HUES6 (cell line): Measurements from ENCODE around the gene PLEKHG7.

ENCODE experiments used
- H3K27ac ChIP-seq: 2 replicates; pipeline ENCODE4 v1.7.0; 2013; ENCODE audit warnings: low read depth, mild to moderate bottlenecking, low read length, inconsistent platforms
- H3K27me3 ChIP-seq: 2 replicates; pipeline ENCODE4 v1.6.1; 2013; ENCODE audit warnings: low read length; ENCODE audit not compliant: control insufficient read depth, insufficient read depth
- H3K36me3 ChIP-seq: 2 replicates; pipeline ENCODE4 v1.6.1; 2013; ENCODE audit warnings: low read length; ENCODE audit not compliant: control insufficient read depth, insufficient read depth
- H3K4me1 ChIP-seq: 2 replicates; pipeline ENCODE4 v1.6.1; 2013; ENCODE audit warnings: low read length; ENCODE audit not compliant: control insufficient read depth, insufficient read depth
- H3K4me3 ChIP-seq: 2 replicates; pipeline ENCODE4 v1.5.1; 2013; ENCODE audit warnings: low read depth, low read length
- H3K9ac ChIP-seq: one replicate; pipeline ENCODE4 v1.6.1; 2013; ENCODE audit warnings: mild to moderate bottlenecking, low read length
- H3K9me3 ChIP-seq: 2 replicates; pipeline ENCODE4 v1.6.1; 2013; ENCODE audit warnings: low read depth, low read length; ENCODE audit not compliant: control insufficient read depth, insufficient read depth

The PLEKHG7 gene

DNA sequence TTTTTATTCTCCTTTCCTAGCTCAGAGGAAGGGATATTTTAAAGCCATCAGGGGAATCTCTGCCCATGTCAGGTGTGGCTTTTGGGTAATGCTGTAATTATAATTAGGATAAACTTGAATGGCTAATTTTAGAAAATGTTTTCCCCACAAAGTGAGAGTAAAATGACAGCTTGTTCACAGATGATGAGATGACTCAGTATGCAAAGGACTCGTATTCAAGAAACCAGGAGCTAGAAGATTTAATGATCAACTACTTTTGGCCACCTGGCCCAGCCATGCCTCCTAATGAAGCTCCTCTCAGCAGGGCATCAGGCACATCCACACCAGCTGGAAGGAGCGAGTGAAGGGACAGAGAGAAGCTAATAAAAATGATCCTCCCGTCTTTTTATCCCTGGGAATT lies 29.0 kb upstream of the PLEKHG7 start:
- Histone ChIP-seq H3K9me3 (no peaks in the 10 kb centered on the region), H3K27me3 (no peaks in the 10 kb centered on the region), H3K4me1 (no peaks in the 10 kb centered on the region), H3K9ac (no peak overlapping the region), H3K27ac (no peak overlapping the region), H3K4me3 (no peak overlapping the region), H3K36me3 (no peaks in the 10 kb centered on the region)

DNA sequence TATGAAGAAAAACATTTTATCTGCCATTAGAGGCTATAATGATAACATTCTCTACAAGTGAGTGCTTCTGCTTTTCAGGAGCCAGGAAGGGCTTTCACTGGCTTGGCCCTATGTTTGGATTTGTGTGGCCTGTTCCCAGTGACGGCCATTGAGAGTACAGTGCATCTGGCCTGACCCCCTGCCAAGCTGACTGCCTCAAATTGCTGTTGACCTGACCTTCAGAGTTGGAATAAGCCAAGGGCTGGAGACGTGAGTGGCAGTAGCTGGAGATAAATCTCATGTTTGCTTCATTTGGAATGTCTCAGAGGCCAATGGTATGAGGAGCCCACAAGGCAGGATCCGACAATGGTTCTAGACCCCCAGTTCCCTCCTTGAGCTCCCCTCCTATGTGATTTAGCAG lies 28.3 kb upstream of the PLEKHG7 start:
- Histone ChIP-seq H3K9ac (no peak overlapping the region), H3K4me3 (no peak overlapping the region), H3K9me3 (no peaks in the 10 kb centered on the region), H3K27me3 (no peaks in the 10 kb centered on the region), H3K36me3 (no peaks in the 10 kb centered on the region), H3K27ac (no peak overlapping the region), H3K4me1 (no peaks in the 10 kb centered on the region)

DNA sequence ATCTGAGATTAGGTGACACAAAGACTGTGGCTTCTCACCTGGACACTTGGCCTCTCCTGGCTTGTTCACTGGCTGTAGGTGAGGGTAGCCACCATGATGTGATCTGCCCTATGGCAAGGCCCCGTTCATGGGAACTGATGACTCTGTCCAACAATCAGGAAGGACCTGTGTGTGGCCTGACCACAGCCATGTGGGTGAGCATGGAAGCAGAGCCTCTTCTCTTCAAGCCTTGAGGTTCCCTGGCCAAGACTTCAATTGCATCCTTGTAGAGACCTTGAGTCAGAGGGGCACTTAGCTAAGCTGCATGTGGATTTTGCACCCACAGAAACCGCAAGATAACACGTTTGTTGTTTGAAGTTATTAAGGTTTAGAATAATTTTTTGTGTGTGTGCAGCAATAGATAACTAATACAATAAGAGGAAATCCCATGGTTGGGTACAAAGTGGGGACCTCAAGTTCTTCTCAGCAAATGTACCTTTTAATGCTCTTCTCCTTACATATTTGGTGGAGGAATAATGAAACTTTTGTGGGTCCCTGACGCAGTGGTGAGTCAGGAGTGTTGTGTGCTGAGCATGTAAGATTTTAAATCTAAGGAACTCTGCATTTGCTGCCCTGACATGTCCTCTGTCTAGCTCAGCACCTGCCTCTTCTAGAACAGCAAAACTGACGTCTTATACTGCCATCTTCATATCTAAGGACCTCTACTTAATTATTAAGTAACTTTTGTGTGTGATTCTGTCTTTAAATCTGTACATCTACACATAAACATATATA lies 27.5 kb upstream of the PLEKHG7 start:
- Histone ChIP-seq H3K4me3 (no peak overlapping the region), H3K36me3 (no peaks in the 10 kb centered on the region), H3K4me1 (no peaks in the 10 kb centered on the region), H3K27me3 (no peaks in the 10 kb centered on the region), H3K9me3 (no peaks in the 10 kb centered on the region), H3K27ac (no peak overlapping the region), H3K9ac (no peak overlapping the region)

DNA sequence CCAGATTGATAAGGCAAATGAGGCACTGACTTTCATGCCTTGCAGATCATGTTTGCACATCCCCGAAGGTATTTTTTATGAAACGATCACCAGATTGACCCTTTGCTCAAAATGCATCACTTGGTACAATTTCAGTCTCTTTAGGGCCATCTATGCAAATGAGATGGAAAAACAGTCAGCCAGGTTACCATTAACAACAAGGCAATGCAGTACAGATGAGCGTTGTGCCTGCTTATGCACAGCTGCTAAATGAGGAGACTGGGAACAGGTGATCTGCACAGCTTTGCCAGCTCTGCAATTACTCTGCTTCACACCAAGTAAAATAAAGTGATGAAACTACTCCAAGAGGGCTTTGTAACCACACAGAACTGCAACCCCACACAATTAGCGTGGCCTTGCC lies 26.1 kb upstream of the PLEKHG7 start:
- Histone ChIP-seq H3K27ac (no peak overlapping the region), H3K4me3 (no peak overlapping the region), H3K9ac (no peak overlapping the region), H3K9me3 (no peaks in the 10 kb centered on the region), H3K36me3 (no peaks in the 10 kb centered on the region), H3K27me3 (no peaks in the 10 kb centered on the region), H3K4me1 (no peaks in the 10 kb centered on the region)

DNA sequence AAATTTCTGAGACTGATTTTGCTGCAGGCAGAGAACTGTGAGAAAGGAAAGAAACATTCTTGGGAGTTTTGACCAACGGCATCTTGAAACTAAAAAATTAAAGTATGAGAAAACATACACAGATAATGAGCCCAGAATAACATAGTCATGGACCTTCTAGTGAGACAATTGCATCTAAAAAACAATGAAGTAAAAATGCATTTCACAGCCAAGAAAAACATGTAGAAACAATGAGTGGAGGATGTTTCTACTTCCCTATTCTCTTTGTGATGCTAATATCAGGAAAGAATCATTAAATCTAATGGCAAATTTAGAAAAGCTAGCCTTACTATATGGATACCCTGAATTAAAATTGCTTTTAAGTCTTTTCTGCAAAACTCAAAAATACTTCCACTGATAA lies 12.2 kb upstream of the PLEKHG7 start:
- Histone ChIP-seq H3K4me1 (no peaks in the 10 kb centered on the region; the same call in 1 of the 2 replicates), H3K27ac (no peak overlapping the region), H3K9me3 (0 out of 2 replicates have a peak, but pooled peaks cover 5% of the 10 kb centered on the region), H3K9ac (no peak overlapping the region), H3K27me3 (no peaks in the 10 kb centered on the region), H3K36me3 (no peaks in the 10 kb centered on the region), H3K4me3 (no peak overlapping the region)

DNA sequence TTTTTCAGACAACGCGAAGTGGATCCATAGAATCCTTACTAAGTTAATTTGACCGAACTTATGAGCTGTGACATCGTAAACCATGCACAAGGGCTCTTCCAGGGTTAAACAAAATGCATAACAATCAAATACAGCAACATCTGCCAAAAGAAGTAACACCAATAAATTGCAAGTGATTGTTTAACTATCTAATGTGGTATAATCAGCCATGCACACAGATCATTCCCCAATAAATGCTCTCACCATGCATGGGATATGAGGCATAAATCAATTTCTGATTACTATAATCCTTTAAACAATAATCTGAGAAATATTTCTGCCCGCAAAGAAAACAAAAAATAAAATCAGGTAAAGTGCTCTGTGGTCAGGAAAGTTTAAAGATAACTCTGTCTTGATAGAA lies 7.7 kb upstream of the PLEKHG7 start:
- Histone ChIP-seq H3K4me3 (no peak overlapping the region), H3K9me3 (peaks cover 22% of the 10 kb centered on the region), H3K4me1 (no peaks in the 10 kb centered on the region; the same call in 1 of the 2 replicates), H3K9ac (no peak overlapping the region), H3K27ac (no peak overlapping the region), H3K36me3 (no peaks in the 10 kb centered on the region), H3K27me3 (no peaks in the 10 kb centered on the region)

DNA sequence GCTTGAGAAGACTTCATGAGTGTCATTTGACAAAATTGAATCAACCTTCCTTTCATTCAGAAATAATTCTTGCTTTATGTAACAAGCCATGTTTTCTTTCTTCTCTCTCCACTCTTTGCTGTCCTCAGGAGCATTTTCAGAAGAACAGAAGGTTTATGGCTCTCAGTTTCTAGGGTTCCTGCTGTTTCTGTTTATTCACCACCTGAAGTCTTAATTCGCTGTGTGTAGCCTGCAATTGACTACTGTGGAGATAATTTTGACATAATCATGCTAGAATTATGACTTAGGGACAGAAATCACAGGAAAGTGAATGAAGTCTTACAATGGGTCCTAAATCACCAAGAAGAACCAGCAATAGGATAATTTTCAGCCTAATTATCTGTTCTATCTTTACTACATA lies 7.2 kb upstream of the PLEKHG7 start:
- H3K4me1 ChIP-seq = no peaks in the 10 kb centered on the region
- peaks cover 22% of the 10 kb centered on the region for H3K9me3 ChIP-seq
- H3K27me3 ChIP-seq = no peaks in the 10 kb centered on the region
- H3K9ac ChIP-seq = no peak overlapping the region
- H3K36me3 ChIP-seq = no peaks in the 10 kb centered on the region
- no peak overlapping the region for H3K27ac ChIP-seq
- H3K4me3 ChIP-seq = no peak overlapping the region

DNA sequence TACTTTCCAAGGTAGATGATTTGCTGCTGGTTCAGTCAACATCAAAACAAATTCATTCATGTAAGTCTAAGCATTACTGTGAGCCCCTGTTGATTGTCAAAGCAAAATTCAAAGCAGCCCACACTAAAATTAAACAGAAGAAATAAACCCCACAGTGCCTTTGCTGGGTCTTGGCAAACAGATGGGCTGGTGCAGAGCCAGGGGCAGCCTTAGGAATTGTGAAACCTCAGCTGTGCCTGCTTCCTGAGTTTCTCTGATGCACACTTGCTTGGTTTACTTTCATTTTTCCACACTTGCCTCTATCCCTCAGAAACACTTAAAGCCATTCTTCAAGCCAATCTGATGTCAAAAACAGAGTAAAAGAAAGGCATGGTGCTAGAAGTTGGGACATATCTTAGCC lies 6.6 kb upstream of the PLEKHG7 start:
- Histone ChIP-seq H3K9ac (no peak overlapping the region), H3K36me3 (no peaks in the 10 kb centered on the region), H3K4me1 (no peaks in the 10 kb centered on the region), H3K9me3 (peaks cover 22% of the 10 kb centered on the region), H3K4me3 (no peak overlapping the region), H3K27me3 (no peaks in the 10 kb centered on the region), H3K27ac (no peak overlapping the region)

DNA sequence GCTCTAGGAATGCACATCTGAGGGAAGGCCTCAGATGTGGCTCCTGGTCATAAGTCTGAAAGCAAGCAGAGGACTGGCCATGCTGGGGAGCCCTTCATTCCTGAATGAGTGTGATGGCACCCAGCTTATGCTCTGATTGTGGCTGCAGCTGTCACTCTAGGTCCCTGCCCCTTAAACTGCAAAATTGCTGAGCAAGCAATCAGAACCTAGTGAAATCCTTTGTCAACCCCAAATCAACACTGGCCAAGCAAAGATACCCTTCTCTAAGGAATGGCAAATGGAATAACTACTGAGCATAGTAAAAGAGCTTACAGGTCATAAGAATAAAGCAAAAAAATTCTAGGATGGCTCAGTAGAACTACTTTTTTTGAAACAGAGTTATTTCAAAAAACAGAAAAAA lies 4.3 kb upstream of the PLEKHG7 start:
- no peak overlapping the region for H3K4me3 ChIP-seq
- H3K36me3 ChIP-seq = no peaks in the 10 kb centered on the region
- H3K9ac ChIP-seq = no peak overlapping the region
- H3K27ac ChIP-seq = no peak overlapping the region
- H3K4me1 ChIP-seq = 0 out of 2 replicates have a peak, but pooled peaks cover 5% of the 10 kb centered on the region
- H3K27me3 ChIP-seq = no peaks in the 10 kb centered on the region
- H3K9me3 ChIP-seq = peaks cover 17% of the 10 kb centered on the region

DNA sequence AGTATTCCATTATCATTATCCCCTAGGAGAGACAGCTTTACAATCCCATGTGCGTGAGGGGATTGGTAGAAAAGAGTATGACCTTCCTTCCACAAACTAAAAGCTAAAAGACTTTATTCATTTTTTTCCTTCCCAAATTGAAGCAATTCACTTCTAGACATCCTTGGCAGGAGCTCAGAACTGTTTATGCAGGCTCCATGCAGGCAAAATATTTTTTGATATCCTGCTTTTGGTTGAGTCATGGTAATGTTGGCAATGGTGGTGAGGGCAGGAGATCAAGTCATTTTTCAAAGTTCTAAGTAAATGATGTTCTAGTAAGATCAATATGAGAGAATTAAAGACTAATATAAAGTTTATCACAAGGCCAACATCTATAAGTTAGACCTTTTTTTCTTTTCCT lies 1.3 kb upstream of the PLEKHG7 start:
- H3K9ac ChIP-seq = no peak overlapping the region
- H3K27me3 ChIP-seq = no peaks in the 10 kb centered on the region
- H3K4me1 ChIP-seq = peaks cover 8% of the 10 kb centered on the region; the same call in 1 of the 2 replicates
- no peak overlapping the region for H3K27ac ChIP-seq
- H3K9me3 ChIP-seq = peaks cover 17% of the 10 kb centered on the region
- no peaks in the 10 kb centered on the region for H3K36me3 ChIP-seq
- no peak overlapping the region for H3K4me3 ChIP-seq

DNA sequence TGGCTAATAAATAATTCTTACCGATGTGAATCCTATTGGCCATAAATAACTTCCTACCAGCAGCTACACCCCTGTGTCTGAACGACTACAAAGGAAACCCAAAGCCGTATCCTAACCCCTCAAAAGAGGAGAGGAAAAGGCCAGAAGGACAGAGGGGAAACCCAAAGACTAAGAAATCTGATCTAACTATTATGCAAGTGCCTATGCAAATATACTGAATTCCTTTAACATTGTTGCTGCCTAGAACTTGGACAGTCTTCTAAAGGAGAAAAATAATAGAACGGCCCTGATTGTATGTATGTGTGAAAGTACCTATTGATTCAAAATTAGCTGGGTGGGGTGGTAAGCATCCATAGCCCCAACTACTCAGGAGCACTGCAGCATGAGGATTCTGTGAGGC lies 997 bp downstream of the PLEKHG7 start:
- Histone ChIP-seq H3K36me3 (no peaks in the 10 kb centered on the region), H3K9me3 (no peaks in the 10 kb centered on the region), H3K9ac (no peak overlapping the region), H3K4me1 (peaks cover 8% of the 10 kb centered on the region; the same call in 1 of the 2 replicates), H3K27me3 (no peaks in the 10 kb centered on the region), H3K4me3 (no peak overlapping the region), H3K27ac (no peak overlapping the region)
